ENCODE data around the gene SETD7.

SETD7 gene

DNA sequence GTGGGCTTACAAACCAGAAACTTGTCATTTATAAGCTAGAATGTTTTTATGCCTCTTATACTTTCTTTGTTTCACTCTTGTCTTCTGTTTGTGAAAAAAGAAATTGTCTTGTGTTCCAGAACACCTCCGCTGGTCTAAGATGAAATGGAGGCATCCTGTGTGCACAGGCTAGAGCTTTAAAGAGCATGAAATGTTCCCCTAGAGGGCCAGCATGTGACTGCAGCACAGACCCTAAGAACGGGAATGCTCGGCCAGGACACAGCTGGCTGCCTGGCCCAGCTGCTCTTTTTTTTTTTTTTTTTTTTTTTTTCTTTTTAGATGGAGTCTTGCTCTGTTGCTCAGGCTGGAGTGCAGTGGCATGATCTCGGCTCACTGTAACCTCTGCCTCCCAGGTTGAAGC, 33.6 kb downstream of the SETD7 start:
- H4K20me1 ChIP-seq (ENCODE audit: insufficient read depth, low read length) = no peaks in the 10 kb centered on the region
- no peak overlapping the region for H2AFZ ChIP-seq (ENCODE audit: low read length)
- TF ChIP-seq EZH2 (IDR thresholded peaks at IDR 0.05; ENCODE audit: borderline replicate concordance, low read length) = no peak
- TF ChIP-seq, protein P1, sequence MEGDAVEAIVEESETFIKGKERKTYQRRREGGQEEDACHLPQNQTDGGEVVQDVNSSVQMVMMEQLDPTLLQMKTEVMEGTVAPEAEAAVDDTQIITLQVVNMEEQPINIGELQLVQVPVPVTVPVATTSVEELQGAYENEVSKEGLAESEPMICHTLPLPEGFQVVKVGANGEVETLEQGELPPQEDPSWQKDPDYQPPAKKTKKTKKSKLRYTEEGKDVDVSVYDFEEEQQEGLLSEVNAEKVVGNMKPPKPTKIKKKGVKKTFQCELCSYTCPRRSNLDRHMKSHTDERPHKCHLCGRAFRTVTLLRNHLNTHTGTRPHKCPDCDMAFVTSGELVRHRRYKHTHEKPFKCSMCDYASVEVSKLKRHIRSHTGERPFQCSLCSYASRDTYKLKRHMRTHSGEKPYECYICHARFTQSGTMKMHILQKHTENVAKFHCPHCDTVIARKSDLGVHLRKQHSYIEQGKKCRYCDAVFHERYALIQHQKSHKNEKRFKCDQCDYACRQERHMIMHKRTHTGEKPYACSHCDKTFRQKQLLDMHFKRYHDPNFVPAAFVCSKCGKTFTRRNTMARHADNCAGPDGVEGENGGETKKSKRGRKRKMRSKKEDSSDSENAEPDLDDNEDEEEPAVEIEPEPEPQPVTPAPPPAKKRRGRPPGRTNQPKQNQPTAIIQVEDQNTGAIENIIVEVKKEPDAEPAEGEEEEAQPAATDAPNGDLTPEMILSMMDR (IDR thresholded peaks at IDR 0.05; ENCODE audit: low read length) = no peak
- H3F3A ChIP-seq (ENCODE audit: insufficient read depth, low read length) = no peaks in the 10 kb centered on the region
- no peaks in the 10 kb centered on the region for H3K9me2 ChIP-seq (ENCODE audit: low read depth, low read length)
- no peaks in the 10 kb centered on the region for H3K9me3 ChIP-seq (ENCODE audit: low read length)
- peaks cover 8% of the 10 kb centered on the region for H3K4me1 ChIP-seq (ENCODE audit: insufficient read depth, low read length, severe bottlenecking)
- H3K27me3 ChIP-seq (ENCODE audit: insufficient read depth, low read length) = no peaks in the 10 kb centered on the region
- no peak overlapping the region for H3K27ac ChIP-seq (ENCODE audit: low read depth, low read length, poor library complexity, severe bottlenecking)
- H3K79me2 ChIP-seq (ENCODE audit: insufficient read depth, low read length) = no peaks in the 10 kb centered on the region
- H3K4me3 ChIP-seq (ENCODE audit: low read depth, low read length, poor library complexity, severe bottlenecking) = no peak overlapping the region
- H3K9ac ChIP-seq (ENCODE audit: low read length) = no peak overlapping the region
- H3K4me2 ChIP-seq (ENCODE audit: low read length) = no peak overlapping the region
- peaks cover 94% of the 10 kb centered on the region for H3K36me3 ChIP-seq (ENCODE audit: insufficient read depth, low read length)

DNA sequence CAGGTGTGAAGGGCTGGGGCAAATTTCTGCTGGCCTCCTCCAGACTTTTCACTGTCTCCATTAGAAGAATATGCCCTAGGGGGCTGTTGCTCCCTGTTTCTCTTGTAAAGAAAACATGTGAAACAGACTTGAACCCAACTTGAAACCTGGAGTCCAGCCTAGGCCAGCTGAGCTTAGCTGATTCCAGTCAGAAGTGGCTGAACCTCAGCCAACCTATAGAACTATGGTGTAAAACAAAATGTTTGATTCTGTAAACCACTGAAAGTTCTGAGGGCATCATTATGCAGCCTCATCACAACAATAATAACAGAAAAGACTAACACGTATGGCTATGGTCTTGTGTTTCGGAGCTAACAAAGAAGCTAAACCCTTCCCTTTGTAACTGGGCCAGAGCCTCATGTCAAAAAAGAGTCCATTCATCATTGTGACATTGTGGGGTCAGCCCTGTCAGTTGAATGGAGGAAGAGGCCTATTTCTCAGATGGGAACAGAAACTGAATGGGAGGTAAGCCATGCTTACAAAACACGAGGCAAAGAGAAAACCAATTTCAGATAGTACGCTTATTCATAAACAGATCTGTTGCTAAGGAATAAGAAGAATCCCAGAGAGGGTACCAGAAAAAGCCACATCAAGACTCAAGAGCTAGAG, 34.1 kb downstream of the SETD7 start:
- Histone ChIP-seq H3K9ac (ENCODE audit: low read length) (no peak overlapping the region), H3K4me2 (ENCODE audit: low read length) (no peak overlapping the region), H3F3A (ENCODE audit: insufficient read depth, low read length) (no peaks in the 10 kb centered on the region), H3K79me2 (ENCODE audit: insufficient read depth, low read length) (no peaks in the 10 kb centered on the region), H3K4me1 (ENCODE audit: insufficient read depth, low read length, severe bottlenecking) (peaks cover 8% of the 10 kb centered on the region), H4K20me1 (ENCODE audit: insufficient read depth, low read length) (no peaks in the 10 kb centered on the region), H2AFZ (ENCODE audit: low read length) (no peak overlapping the region), H3K9me2 (ENCODE audit: low read depth, low read length) (no peaks in the 10 kb centered on the region), H3K27me3 (ENCODE audit: insufficient read depth, low read length) (no peaks in the 10 kb centered on the region), H3K27ac (ENCODE audit: low read depth, low read length, poor library complexity, severe bottlenecking) (no peak overlapping the region), H3K9me3 (ENCODE audit: low read length) (no peaks in the 10 kb centered on the region), H3K36me3 (ENCODE audit: insufficient read depth, low read length) (peaks cover 94% of the 10 kb centered on the region), H3K4me3 (ENCODE audit: low read depth, low read length, poor library complexity, severe bottlenecking) (no peak overlapping the region)
- no peak for TF ChIP-seq EZH2 (IDR thresholded peaks at IDR 0.05; ENCODE audit: borderline replicate concordance, low read length)
- TF ChIP-seq, protein P1 (IDR thresholded peaks at IDR 0.05; ENCODE audit: low read length) = no peak

- H3K36me3 ChIP-seq (ENCODE audit: insufficient read depth, low read length) = peaks cover 75% of the 10 kb centered on the region
- no peak overlapping the region for H3K27ac ChIP-seq (ENCODE audit: low read depth, low read length, poor library complexity, severe bottlenecking)
- TF ChIP-seq EZH2 (IDR thresholded peaks at IDR 0.05; ENCODE audit: borderline replicate concordance, low read length) = no peak
- TF ChIP-seq, protein P1 (IDR thresholded peaks at IDR 0.05; ENCODE audit: low read length) = no peak
- H3K79me2 ChIP-seq (ENCODE audit: insufficient read depth, low read length) = no peaks in the 10 kb centered on the region
- no peaks in the 10 kb centered on the region for H3K9me3 ChIP-seq (ENCODE audit: low read length)
- no peaks in the 10 kb centered on the region for H3F3A ChIP-seq (ENCODE audit: insufficient read depth, low read length)
- no peak overlapping the region for H3K4me2 ChIP-seq (ENCODE audit: low read length)
- H3K9ac ChIP-seq (ENCODE audit: low read length) = no peak overlapping the region
- H4K20me1 ChIP-seq (ENCODE audit: insufficient read depth, low read length) = no peaks in the 10 kb centered on the region
- no peak overlapping the region for H3K4me3 ChIP-seq (ENCODE audit: low read depth, low read length, poor library complexity, severe bottlenecking)
- H3K27me3 ChIP-seq (ENCODE audit: insufficient read depth, low read length) = no peaks in the 10 kb centered on the region
- no peaks in the 10 kb centered on the region for H3K4me1 ChIP-seq (ENCODE audit: insufficient read depth, low read length, severe bottlenecking)
- H2AFZ ChIP-seq (ENCODE audit: low read length) = no peak overlapping the region
- no peaks in the 10 kb centered on the region for H3K9me2 ChIP-seq (ENCODE audit: low read depth, low read length)
Observed at GRCh38 chr4:139515531-139515958, 40.5 kb downstream of the SETD7 start.

All from OCI-LY1 (cell line).